ENCODE data around the gene CPE.

Gene CPE

GRCh38 chr4:165505958-165506837 lies 127.4 kb downstream of the CPE start:
- DNase-seq (ENCODE audit: low read depth in 1 of 2, low spot score in 1 of 2), result no peak

- no peak for DNase-seq (ENCODE audit: low read depth in 1 of 2, low spot score in 1 of 2)
Measured at GRCh38 chr4:165506849-165507248, 128.0 kb downstream of the CPE start.

- no peak for DNase-seq (ENCODE audit: low read depth in 1 of 2, low spot score in 1 of 2)
Measured at GRCh38 chr4:165507381-165507780, 128.6 kb downstream of the CPE start.

- DNase-seq (ENCODE audit: low read depth in 1 of 2, low spot score in 1 of 2), result no peak
Measured at GRCh38 chr4:165508372-165509120, 129.7 kb downstream of the CPE start.

GRCh38 chr4:165512424-165512823 lies 133.6 kb downstream of the CPE start:
- DNase-seq (ENCODE audit: low read depth in 1 of 2, low spot score in 1 of 2), result no peak

GRCh38 chr4:165514739-165515138 lies 135.9 kb downstream of the CPE start:
- DNase-seq (ENCODE audit: low read depth in 1 of 2, low spot score in 1 of 2), result no peak

- DNase-seq (ENCODE audit: low read depth in 1 of 2, low spot score in 1 of 2), result no peak
Measured at GRCh38 chr4:165515201-165515600, 136.4 kb downstream of the CPE start.

GRCh38 chr4:165516281-165516833 lies 137.5 kb downstream of the CPE start:
- no peak for DNase-seq (ENCODE audit: low read depth in 1 of 2, low spot score in 1 of 2)

GRCh38 chr4:165517216-165517615 lies 138.4 kb downstream of the CPE start:
- no peak for DNase-seq (ENCODE audit: low read depth in 1 of 2, low spot score in 1 of 2)

GRCh38 chr4:165518024-165518616 lies 139.3 kb downstream of the CPE start:
- no peak for DNase-seq (ENCODE audit: low read depth in 1 of 2, low spot score in 1 of 2)

GRCh38 chr4:165518686-165519085 lies 139.9 kb downstream of the CPE start:
- DNase-seq (ENCODE audit: low read depth in 1 of 2, low spot score in 1 of 2), result no peak

GRCh38 chr4:165519591-165519990 lies 140.8 kb downstream of the CPE start:
- DNase-seq (ENCODE audit: low read depth in 1 of 2, low spot score in 1 of 2), result no peak

- DNase-seq (ENCODE audit: low read depth in 1 of 2, low spot score in 1 of 2), result no peak
Measured at GRCh38 chr4:165520086-165520485, 141.3 kb downstream of the CPE start.

GRCh38 chr4:165522050-165522449 lies 143.2 kb downstream of the CPE start:
- DNase-seq (ENCODE audit: low read depth in 1 of 2, low spot score in 1 of 2), result no peak

- no peak for DNase-seq (ENCODE audit: low read depth in 1 of 2, low spot score in 1 of 2)
Measured at GRCh38 chr4:165524532-165525190, 145.9 kb downstream of the CPE start.

- no peak for DNase-seq (ENCODE audit: low read depth in 1 of 2, low spot score in 1 of 2)
Measured at GRCh38 chr4:165532976-165533375, 154.2 kb downstream of the CPE start.

- no peak for DNase-seq (ENCODE audit: low read depth in 1 of 2, low spot score in 1 of 2)
Measured at GRCh38 chr4:165537028-165537648, 158.3 kb downstream of the CPE start.

GRCh38 chr4:165539801-165540200 lies 161.0 kb downstream of the CPE start:
- no peak for DNase-seq (ENCODE audit: low read depth in 1 of 2, low spot score in 1 of 2)

- no peak for DNase-seq (ENCODE audit: low read depth in 1 of 2, low spot score in 1 of 2)
Measured at GRCh38 chr4:165540206-165540830, 161.5 kb downstream of the CPE start.

- no peak for DNase-seq (ENCODE audit: low read depth in 1 of 2, low spot score in 1 of 2)
Measured at GRCh38 chr4:165541851-165542459, 163.1 kb downstream of the CPE start.
